Measurements from ENCODE around the gene C5orf22.
"Not testable (repeated sequence)": the region's sequence is repeated elsewhere in the genome, so short reads cannot be mapped to it uniquely, and the experiment has no call there.

C5orf22 gene

GRCh38 chr5:31531888-31532547 lies at the start of gene C5orf22, which contains the start of gene DROSHA:
Gene C5orf22 (plus strand): TSS chr5:31532301. CDS start chr5:31532393, 92 bp downstream.
Gene DROSHA (minus strand): TSS chr5:31532093. CDS start chr5:31529059, 3,034 bp downstream.
- DNase-seq (ENCODE audit: low spot score): peak; percentile 97

GRCh38 chr5:31485376-31486207 lies 46.5 kb upstream of the C5orf22 start:
- DNase-seq (ENCODE audit: low spot score): no peak

GRCh38 chr5:31486441-31486840 lies 45.7 kb upstream of the C5orf22 start:
- no peak for DNase-seq (ENCODE audit: low spot score)

GRCh38 chr5:31487506-31487905 lies 44.6 kb upstream of the C5orf22 start:
- no peak for DNase-seq (ENCODE audit: low spot score)

- DNase-seq (ENCODE audit: low spot score): no peak
Measured at GRCh38 chr5:31492869-31493268, 39.2 kb upstream of the C5orf22 start.

GRCh38 chr5:31495336-31495735 lies 36.8 kb upstream of the C5orf22 start:
- no peak for DNase-seq (ENCODE audit: low spot score)

- DNase-seq (ENCODE audit: low spot score): no peak
Measured at GRCh38 chr5:31496301-31496700, 35.8 kb upstream of the C5orf22 start.

- no peak for DNase-seq (ENCODE audit: low spot score)
Measured at GRCh38 chr5:31496891-31497290, 35.2 kb upstream of the C5orf22 start.

- no peak for DNase-seq (ENCODE audit: low spot score)
Measured at GRCh38 chr5:31500256-31500655, 31.8 kb upstream of the C5orf22 start.

- DNase-seq (ENCODE audit: low spot score): no peak
Measured at GRCh38 chr5:31502506-31502905, 29.6 kb upstream of the C5orf22 start.

GRCh38 chr5:31504529-31504928 lies 27.6 kb upstream of the C5orf22 start:
- DNase-seq (ENCODE audit: low spot score): no peak

GRCh38 chr5:31511305-31511704 lies 20.8 kb upstream of the C5orf22 start:
- no peak for DNase-seq (ENCODE audit: low spot score)

GRCh38 chr5:31516802-31517201 lies 15.3 kb upstream of the C5orf22 start:
- DNase-seq (ENCODE audit: low spot score): no peak

- DNase-seq (ENCODE audit: low spot score): no peak
Measured at GRCh38 chr5:31523041-31523440, 9.1 kb upstream of the C5orf22 start.

GRCh38 chr5:31530541-31531265 lies 1.4 kb upstream of the C5orf22 start:
- no peak for DNase-seq (ENCODE audit: low spot score)

GRCh38 chr5:31531543-31531887 lies 586 bp upstream of the C5orf22 start:
- DNase-seq (ENCODE audit: low spot score): peak; percentile 55

- DNase-seq (ENCODE audit: low spot score): no peak
Measured at GRCh38 chr5:31534527-31535046, 2.5 kb downstream of the C5orf22 start.

GRCh38 chr5:31536873-31537272 lies 4.8 kb downstream of the C5orf22 start:
- DNase-seq (ENCODE audit: low spot score): no peak

- DNase-seq (ENCODE audit: low spot score): no peak
Measured at GRCh38 chr5:31537349-31537748, 5.2 kb downstream of the C5orf22 start.

- DNase-seq (ENCODE audit: low spot score): no peak
Measured at GRCh38 chr5:31537851-31538250, 5.8 kb downstream of the C5orf22 start.

- DNase-seq (ENCODE audit: low spot score): not testable (repeated sequence)
Measured at GRCh38 chr5:31549114-31549513, 17.0 kb downstream of the C5orf22 start.

GRCh38 chr5:31551878-31552277 lies 19.8 kb downstream of the C5orf22 start:
- no peak for DNase-seq (ENCODE audit: low spot score)

GRCh38 chr5:31553863-31554262 lies 21.8 kb downstream of the C5orf22 start:
- no peak for DNase-seq (ENCODE audit: low spot score)

Measured in NAMALWA (cell line).